GM21367 (cell line): ENCODE data around the gene RASD1.

Source experiments
- ATAC-seq: cut with Tn5 transposase; IDR thresholded peaks from one replicate; pipeline ENCODE4 v1.9.1; 2021; ENCODE audit not compliant: unreplicated experiment

Gene RASD1

DNA sequence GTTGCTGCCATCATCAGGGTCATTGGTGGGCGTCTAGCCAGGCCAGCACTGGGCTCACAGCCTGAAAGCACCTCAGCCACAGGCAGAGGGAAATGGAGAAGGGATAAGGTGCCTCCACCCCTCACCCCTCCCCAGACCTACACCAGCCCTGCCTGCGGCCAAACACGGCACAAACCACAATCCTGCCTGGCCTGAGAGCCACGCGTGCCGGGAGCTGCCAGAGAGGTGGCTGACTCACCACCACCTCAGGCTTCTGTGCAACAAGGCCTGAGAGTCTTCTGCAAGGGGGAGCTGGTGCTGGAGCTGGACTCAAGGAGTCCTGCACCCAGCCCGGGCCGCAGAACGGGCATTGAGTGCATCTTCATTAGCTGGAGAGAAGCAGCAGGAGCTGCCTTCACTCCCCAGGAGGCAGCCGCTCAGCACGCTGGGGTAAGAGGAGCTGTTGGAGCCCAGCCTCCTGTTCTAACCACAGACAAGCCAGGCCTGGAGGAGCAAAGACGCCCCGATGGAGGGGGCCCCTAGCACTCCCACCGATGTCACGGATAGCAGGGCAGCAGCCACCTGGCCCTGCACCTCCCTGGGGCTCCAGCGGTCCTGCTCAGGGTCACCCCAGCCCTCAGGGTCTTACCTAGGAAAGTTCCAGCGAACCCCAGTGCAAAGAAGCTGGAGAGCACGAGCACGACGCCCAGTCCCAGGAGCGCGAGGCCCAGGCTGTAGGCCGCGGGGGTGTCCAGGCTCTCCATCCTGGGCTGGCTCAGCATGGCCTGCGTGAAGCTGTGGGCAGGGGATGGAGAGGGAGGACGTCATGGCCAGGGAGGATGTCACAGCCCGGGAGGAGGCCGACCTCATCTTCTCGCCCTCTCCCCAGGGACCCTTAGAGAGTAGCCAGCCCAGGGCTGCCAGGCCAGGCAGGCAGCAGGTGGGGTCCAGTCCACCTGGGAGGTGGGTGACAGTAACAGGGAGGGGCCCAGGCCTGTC lies 16.0 kb upstream of the RASD1 start:
- no peak for ATAC-seq

DNA sequence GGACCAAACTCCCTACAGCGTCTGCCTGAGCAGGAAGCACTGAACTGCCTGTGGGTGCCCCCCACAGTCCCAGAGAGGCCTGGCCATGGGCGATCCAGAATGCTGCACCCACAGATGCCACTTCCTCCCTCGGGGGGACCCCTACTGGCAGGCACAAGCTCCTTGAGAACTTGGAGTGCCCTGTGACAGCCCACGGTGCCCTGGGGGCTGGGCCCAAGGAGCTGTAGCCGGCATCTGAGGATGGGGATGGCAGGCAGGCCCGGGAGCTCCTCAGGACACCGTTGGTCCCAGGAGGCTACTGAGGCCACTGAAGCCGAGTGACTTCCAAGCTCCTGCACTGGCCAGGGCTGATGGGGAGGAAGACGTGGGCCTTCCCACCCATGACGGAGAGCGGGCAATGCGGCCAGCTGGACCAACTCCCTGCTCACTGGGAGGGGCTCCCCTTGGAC lies 15.1 kb upstream of the RASD1 start:
- no peak for ATAC-seq

DNA sequence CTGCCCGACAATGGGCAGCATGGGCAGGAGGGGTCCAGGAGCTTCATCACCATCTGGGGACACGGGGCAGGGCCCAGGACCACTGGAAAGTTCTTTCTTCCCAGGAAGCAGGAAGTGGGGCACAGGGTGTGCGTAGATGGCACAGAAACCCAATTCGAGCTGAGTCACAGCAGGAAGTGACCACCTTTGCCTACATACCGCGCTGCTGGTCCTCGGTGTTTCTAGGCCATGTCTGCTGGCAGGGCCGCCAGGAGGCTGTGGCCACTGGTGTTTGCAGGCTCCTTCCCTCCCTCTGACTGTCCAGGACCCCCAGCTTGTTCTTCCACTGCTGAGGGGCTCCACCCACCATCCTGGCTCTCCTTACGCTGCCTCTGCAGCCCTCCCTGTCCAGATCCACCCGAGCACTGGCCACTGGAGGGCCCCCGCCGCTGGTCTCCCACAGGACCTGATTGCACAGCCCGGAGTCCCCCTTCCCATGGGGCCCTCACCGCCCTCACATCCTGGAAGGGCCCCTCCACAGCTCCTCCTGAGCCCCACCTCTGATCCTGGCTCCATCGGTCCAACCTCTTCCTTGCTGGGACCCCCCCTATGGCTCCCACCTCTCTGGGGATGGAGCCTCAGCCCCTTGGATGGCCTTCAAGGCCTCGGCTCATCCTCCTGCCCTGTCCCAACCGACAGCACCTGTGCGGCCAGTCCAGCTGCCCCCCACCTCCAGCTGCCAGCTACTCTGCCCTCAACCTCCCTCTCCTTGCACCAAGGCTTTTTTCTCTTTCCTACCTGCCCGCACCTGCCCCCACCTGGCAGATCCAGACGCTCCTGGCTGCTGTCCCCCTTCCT lies 14.5 kb upstream of the RASD1 start:
- no peak for ATAC-seq

DNA sequence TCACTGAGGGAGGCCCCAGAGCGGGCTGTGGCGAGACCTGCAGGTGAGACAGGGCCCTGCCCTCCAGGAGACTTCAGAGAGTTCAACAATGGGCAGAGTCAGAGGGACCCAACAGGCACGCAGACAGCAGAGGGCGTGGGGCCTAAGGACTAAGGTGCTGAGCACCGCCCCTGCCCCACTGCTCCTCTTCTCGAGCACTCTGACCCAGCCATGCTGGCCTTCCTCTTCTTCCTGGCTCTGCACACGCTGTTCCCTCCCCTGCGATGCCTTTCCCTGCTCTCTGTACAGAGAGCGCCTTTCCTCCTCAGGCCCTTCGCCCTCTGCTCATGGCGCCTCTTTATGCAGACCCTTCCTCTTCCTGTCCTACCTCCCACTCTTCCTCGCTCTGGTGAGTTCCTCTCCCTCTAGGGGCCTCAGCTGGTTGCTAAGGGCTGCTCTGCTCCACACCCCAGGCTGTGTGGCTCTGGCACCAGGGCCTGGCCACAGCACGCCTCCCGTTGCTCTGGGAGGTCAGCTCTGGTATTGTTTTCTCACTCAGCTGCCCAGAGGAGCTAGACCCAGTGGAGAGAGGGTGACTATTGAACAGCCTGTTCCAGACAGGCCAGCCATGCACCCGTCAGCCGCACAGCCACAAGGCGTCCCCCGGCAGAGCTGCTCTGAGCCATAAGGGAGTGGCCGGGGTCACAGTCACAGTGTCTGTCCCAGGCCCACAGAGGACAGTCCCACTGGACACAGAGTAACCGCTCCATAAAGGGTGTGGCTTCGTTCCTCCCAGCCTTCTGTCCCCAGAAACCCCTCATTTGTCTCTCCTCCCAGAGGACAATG lies 13.6 kb upstream of the RASD1 start:
- ATAC-seq = no peak

DNA sequence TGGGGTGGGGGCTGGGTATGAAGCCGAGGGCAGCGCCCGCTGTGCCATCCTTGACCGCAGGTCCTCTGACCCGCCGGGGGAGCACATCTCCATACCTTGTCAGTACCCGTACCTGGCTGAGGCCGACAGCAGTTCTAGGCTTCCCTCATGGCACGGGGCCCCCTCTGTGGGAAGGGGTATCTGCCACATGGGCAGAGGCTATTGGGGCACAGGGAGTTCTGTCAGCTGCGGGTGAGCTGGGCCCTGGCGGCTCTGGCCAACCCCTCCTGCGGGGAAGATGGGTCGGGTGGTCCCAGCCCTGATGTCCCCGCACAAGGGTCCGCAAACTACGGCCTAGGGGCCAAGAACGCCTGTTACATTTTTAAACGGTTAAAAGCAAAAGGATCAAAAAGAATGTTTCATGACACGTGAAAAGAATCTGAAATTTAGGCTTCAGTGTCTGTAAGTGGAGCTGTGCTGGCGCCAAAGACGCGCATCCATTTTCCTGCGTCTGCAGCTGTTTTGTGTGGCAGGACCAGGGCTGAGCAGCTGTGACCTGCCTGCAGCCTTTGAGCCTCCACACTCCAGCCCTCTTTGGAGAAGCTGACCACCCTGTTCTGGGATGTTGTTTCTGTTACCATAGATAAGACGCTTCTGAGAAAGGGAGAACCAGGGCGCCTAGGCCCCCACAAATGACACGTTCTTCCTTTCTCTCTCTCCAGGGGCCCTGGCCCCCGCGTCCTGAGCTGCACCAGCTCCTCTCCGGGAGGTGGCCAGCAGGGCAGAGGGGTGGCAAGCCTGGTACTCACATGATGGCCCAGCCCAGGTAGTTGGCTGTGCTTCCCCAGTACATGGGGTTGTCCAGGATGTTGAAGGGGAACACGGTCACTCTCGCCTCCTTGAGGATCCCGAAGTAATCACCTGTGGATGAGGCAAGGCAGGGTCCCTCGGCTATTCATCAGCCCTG lies 12.7 kb upstream of the RASD1 start:
- ATAC-seq = no peak

DNA sequence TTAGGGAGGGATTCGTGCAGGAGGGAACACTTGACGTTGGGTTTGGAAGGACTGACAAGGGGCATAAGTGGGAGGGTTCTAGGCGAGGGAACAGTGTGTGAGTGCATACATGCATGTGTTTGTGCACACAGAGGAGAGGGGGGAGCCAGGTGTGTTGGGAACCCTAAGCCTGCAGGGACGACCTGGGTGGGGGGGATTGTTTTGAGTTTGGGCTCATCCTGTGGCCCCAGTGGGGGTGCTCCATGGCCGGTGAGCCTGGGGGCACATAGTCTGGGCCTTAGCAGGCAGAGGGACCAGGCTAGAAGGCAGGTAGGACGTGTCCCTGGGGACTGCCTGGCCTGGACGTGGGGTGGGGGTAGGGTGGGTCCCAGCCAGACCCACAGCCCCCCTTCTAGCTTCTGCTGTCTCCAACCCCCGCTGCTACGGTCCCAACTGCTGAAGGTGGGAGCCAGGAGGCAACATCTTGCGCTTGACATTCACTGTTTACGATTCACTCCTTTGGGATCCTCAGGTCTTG lies 11.9 kb upstream of the RASD1 start:
- no peak for ATAC-seq

DNA sequence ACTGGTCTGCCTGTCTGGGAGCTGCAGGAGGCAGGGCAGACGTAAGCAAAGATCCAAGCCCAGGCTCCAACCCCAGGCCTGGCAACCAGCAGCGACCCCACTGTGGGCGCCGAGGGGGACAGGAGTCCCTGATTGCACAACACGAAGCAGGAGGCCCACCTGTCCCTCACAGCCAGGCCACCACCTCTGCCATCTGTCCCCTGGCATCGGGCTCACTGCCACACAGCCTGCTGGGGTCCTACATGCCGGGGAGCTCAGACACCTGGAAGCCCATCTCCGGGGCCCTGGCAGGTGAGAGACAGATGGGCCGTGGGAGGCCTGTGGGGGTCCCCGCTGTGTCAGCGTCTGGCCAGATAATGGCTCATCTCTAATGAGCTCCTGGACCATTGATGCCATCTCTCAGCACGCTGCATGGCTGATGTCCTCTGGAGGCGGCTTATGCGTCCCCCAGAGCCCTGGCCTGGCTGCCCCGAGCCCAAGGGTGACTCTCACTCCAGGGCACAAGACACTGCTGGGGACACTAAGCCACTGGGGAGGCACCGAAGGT lies 11.3 kb upstream of the RASD1 start:
- ATAC-seq = no peak

DNA sequence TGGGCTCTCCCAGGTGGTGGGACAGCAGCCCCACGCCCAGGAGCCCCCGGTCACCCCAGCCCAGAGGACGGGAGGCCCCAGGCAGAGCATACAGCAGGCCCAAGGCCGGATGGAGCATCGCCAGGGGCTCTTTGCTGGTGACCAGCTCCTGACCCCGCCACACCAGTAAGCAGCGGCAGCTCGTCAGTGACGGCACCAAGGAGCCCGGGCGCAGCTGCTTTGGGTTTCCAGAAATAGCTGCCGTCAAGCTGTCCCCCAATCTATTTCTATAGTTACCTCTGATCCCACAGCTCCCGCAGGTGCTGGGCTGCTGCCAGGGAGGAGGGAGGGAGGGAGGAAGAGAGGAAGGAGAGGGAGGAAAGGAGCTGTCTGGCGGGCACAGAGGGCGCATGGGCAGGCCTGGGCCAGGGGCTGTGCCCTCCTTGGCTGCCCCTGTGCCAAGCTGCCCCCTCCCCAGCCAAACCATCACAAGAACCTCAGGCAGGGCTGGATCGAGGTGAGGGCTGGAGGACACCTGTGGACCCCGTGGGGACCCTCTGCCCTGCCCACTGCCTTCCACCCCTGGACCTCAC lies 10.8 kb upstream of the RASD1 start:
- no peak for ATAC-seq

DNA sequence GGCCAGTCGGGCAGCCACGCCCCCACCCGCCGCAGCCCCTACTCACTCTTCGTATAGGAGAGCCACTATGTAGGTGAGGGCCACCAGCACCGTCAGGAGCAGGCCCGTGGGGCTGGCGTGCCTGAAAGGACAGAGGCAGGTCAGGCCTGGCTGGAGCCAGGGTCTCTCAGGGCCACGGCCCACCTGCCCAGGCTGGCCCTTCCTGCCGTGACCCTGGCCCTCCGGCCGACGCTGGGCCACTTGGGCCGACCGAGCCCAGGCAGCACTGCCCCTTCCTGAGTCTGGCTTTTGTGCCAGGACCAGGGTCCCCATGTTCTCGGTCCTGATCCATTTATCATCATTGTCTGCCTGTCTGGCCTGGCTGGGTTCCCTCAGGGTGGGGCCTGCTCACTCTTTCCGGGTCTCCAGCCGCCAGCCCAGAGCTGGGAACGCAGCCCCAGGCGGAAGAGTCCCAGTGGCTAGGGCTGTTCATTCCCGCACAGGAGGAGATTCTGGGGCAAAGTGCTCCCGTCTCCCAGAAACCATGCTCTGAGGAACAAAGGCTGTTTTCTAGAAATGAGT lies 10.1 kb upstream of the RASD1 start:
- ATAC-seq = no peak

DNA sequence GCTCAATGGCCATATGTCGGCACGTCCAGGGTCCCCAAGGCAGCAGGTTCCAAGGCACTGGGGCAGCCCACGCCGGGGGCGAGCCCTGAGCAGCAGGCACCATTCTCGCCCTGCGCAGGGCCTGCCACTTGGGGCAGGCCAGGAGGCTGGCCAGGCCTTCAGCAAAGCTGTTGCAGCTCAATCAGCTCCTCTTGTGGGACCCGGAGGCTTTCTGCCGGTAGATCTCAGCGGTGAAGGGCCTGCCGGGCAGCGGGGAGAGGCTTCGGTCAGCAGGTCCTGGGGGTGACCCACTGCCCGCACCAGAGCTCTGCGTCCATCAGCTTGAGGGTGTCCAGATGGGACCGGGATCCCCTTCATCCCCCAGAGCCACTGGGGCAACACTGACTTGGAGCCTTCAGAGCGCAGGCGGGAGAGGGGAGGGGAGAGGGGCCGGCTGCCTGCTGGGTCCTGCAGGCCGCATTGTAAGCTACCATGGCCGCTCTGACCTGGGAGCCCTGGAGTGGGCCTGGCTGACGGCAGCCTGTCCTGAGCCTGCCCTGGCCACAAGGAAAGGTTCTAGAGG lies 9.5 kb upstream of the RASD1 start:
- no peak for ATAC-seq

DNA sequence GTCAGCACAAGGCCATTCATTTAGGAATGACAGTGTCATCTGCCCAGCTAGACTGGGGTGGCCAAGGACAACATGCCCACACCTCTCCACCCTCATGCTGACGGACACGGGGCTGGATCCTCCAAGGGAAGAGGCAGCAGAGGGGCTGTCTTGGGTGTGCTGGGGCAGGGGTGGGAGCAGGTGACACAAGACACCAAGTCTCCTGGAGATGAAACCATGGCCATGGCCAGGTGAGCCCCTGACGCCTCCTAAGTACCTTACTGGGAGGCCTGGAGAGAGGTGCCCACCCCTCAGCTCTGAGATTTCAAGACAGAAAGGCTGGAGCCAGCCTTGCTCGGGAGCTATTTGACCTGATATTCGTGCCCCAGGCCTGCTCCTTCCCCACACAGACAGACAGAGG lies 9.0 kb upstream of the RASD1 start:
- no peak for ATAC-seq

DNA sequence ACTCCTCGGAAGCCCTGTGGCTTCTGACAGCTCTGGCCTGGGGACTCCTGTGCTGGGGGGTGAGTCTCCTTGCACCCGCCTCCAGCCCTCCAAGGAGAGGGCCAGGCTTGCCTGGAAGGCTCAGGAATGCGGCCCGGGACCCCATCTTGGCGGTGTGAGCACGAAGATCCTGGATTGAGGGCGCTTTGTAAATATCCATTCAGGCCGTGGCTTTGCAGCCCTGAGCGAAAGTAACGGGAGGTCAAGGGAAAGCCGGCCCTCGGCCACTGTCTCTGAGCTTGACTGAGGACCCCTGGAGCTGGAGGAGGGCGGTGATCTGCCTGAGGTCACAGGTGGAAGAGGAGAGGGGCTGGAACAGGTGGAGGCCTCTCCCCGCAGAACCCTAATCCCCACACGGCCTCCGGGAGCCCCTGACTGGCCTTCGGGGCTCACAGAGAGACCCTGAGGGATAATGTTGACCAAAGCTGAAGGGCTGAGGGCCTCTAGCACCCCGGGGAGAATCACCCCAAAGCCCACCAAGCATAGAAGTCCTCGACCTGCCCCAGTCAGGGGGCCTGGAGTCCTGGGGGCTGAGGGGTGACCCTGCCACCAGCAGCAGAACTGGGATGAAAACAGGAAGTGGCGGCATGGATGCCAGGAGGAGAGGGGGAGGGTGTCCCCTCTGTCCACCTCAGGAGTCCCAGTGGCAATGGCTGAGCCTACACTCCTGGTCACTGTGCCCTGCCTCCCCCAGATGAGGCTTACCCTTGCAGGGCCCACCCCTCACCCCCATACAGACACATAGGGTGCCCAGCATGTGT lies 8.3 kb upstream of the RASD1 start:
- no peak for ATAC-seq

DNA sequence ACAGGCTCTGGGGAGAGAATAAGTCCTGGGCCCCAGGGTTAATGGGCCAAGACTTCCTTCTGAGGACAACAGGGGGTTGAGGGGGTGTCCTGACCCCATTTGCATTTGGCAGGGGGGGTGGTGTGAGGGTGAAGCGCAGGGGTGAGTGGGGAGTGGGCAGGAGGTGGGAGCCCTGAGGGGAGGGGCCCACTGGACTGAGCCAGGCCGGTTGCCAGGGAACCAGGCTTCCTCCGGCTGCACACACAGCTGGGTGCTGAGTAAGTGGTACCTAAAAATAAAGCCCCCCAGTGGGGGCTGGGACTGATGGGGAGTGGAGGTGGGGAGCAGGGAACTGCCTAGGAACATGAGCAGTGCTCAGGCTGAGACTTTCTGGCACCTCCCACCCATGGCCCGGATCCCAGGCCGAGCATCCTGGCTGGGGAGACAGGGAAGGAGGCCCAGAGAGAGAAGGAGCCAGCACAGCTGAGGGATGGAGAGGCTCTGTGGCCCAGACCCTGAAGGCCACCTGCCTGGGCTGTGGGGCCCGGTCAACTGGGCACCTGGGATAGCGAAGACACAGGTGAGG lies 7.5 kb upstream of the RASD1 start:
- ATAC-seq = no peak

DNA sequence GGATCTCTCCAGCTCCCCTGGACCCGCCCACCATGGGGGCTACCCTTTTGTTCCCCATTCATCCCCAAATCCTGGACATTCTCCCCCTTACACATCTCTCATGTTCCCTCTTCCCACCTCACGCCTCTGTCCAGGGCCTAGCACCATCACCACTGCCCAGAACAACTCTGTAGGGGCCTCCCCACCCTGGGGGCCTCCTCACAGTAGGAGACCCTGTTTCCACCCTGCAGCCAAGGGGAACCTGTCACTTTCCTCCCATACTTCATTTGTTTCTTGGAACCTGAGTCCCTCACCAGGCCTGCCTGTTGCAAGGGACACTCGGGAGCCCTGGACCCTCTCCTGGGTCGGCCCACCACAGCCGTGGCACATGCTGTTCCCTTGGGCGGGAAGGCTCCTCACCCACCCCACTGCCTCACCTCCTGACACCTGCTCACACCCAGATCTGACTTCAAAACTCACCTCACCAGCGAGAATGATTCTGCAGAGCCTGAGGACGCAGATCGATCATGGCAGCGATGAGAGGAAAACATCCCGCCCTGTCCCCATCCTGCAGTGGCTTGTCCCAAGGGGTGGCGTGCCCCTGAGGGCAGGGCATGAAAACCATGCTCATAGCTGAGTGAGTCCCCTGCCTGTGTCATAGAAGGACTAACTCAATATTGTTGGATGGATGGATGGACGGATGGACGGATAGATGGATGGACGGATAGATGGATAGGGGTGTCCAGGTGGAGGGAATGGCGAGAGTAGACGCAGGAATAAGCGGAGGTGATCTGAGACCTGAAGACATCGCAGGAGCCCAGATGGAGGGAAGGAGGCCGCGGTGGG lies 6.8 kb upstream of the RASD1 start:
- no peak for ATAC-seq

DNA sequence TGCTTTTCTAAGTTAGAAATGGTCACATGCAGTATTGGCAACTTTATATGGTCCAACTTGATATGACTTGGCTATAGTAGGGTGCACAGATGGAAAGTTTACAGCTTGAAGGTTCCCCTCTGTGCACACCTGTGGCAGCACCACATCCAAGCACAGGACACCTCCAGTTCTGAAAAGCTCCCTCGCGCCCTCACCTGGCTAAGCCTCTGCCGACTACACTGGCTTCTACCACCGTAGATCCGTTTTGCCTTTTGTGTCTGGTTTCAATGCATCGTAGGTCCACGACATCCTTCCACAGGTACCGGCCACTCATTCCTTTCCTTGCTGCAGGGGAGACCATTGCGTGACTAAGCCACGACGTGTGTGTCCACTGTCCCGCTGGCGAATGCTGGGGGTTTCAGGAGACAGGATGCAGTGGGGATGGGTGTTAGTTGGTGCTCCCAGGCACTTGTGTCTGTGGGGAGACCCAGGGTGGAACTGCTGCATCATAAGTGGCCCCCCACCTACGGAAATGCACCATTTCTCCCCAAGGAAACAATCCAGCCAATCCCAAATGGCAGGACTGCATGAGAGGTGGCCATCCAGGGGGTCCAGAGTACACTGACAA lies 4.9 kb upstream of the RASD1 start:
- no peak for ATAC-seq
